Measurements from ENCODE around the gene MAPKAPK2. TPM values are rescaled to one million over a fixed set of nuclear protein-coding genes. Genes with fewer than 3 reads are reported as not detected.
A peak's percentile ranks its signal among the peaks of the same experiment; 100 is the strongest.

Gene MAPKAPK2
- total and polyA plus RNA-seq, 12 donors, result 25.3 to 129 (median 85.0) TPM

GRCh38 chr1:206647224-206647623, 37.5 kb upstream of the MAPKAPK2 start:
- no peak for TF ChIP-seq CTCF (IDR thresholded peaks at IDR 0.05)
- TF ChIP-seq POLR2A (IDR thresholded peaks at IDR 0.05), result no peak
- H3K27me3 ChIP-seq, result no peaks in the 10 kb centered on the region
- H3K36me3 ChIP-seq (replicated peaks in 1 of 2), result no peaks in the 10 kb centered on the region
- intact Hi-C loops (cut with DNase I), result no loop called here
- no peaks in the 10 kb centered on the region for H3K4me1 ChIP-seq (replicated peaks in 1 of 2)
- no peak for DNase-seq
- no peaks in the 10 kb centered on the region for H3K9me3 ChIP-seq (replicated peaks in 1 of 3)
- H3K27ac ChIP-seq, result no peak overlapping the region
- no peak overlapping the region for H3K4me3 ChIP-seq

GRCh38 chr1:206649261-206649921, 35.3 kb upstream of the MAPKAPK2 start:
- H3K4me1 ChIP-seq (replicated peaks in 1 of 2), result no peaks in the 10 kb centered on the region

DNA sequence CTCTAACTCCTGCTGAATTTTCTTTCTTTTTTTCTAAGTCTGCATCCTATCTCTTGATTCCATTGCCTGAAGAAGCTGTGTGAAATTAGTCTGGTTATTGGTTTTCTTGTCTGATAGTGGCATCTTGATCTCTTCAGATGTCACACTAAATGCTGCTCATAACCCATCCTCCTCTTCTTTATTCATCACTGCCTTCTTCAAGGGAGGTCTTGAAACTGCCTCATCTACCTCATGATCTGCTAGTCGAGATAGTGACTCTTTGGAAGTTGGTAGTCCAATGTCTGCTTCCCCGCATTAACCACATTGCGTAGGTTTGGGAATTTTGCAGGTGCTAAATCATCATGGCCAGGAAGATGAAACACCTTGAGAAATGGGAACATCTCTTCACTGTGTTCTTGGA, 33.7 kb upstream of the MAPKAPK2 start:
- Histone ChIP-seq H3K4me1 (replicated peaks in 1 of 2) (no peaks in the 10 kb centered on the region), H3K36me3 (replicated peaks in 1 of 2) (no peaks in the 10 kb centered on the region), H3K9me3 (replicated peaks in 1 of 3) (no peaks in the 10 kb centered on the region), H3K27ac (no peak overlapping the region), H3K27me3 (no peaks in the 10 kb centered on the region), H3K4me3 (no peak overlapping the region)
- 93 to 100% (median 96%) methylated on average over 3 of the region's 3 CpGs for WGBS, 4 donors
- no peak for DNase-seq
- intact Hi-C loops (cut with DNase I), result no loop called here
- no peak for TF ChIP-seq POLR2A (IDR thresholded peaks at IDR 0.05)
- no peak for TF ChIP-seq CTCF (IDR thresholded peaks at IDR 0.05)

More at GRCh38 chr1:206649261-206649921, 35.3 kb upstream of the MAPKAPK2 start:
- Histone ChIP-seq H3K4me3 (no peak overlapping the region), H3K27ac (no peak overlapping the region), H3K9me3 (replicated peaks in 1 of 3) (no peaks in the 10 kb centered on the region), H3K27me3 (no peaks in the 10 kb centered on the region), H3K36me3 (replicated peaks in 1 of 2) (no peaks in the 10 kb centered on the region)
- 89 to 93% (median 91%) methylated on average over 5 of the region's 5 CpGs for WGBS, 4 donors
- TF ChIP-seq POLR2A (IDR thresholded peaks at IDR 0.05) (no peak), CTCF (IDR thresholded peaks at IDR 0.05) (no peak)
- DNase-seq, result no peak
- intact Hi-C loops (cut with DNase I), result no loop called here

- TF ChIP-seq CTCF (IDR thresholded peaks at IDR 0.05) (no peak), POLR2A (IDR thresholded peaks at IDR 0.05) (no peak)
- intact Hi-C loops (cut with DNase I), result no loop called here
- DNase-seq, result peak in 3 of 7 donors; percentile 25 to 49 (median 43)
- Histone ChIP-seq H3K4me1 (replicated peaks in 1 of 2) (peaks cover 0 to 2% of the 10 kb centered on the region in 2 donors), H3K27me3 (no peaks in the 10 kb centered on the region), H3K27ac (no peak overlapping the region), H3K9me3 (replicated peaks in 1 of 3) (no peaks in the 10 kb centered on the region), H3K36me3 (replicated peaks in 1 of 2) (no peaks in the 10 kb centered on the region), H3K4me3 (no peak overlapping the region)
- 85 to 94% (median 92%) methylated on average over 5 of the region's 5 CpGs for WGBS, 4 donors
These were observed 32.5 kb upstream of the MAPKAPK2 start for GRCh38 chr1:206651958-206652890.

All from adrenal gland (tissue), 12 donors.